Neural progenitor cell (in vitro differentiated cells): ENCODE data around the gene MMP27.

Experiments used
- EZH2 ChIP-seq: fragments of 200-600 bp; sonication (generic); IDR thresholded peaks from 2 replicates; pipeline ENCODE4 v1.6.1; 2017; ENCODE audit warnings: antibody characterized with exemption, mild to moderate bottlenecking, moderate library complexity
- EZH2phosphoT487 ChIP-seq: fragments of 200-600 bp; sonication (generic); IDR thresholded peaks from 2 replicates; pipeline ENCODE4 v1.6.1; 2017; ENCODE audit warnings: antibody characterized with exemption
- TF ChIP-seq, protein P1 (sequence below): fragments of 200-600 bp; sonication (generic); IDR thresholded peaks from 2 replicates; pipeline ENCODE4 v1.5.1; 2017; ENCODE audit warnings: antibody characterized with exemption, mild to moderate bottlenecking

GRCh38 chr11:102734650-102735049, 29.1 kb upstream of the MMP27 start:
- TF ChIP-seq, protein P1, sequence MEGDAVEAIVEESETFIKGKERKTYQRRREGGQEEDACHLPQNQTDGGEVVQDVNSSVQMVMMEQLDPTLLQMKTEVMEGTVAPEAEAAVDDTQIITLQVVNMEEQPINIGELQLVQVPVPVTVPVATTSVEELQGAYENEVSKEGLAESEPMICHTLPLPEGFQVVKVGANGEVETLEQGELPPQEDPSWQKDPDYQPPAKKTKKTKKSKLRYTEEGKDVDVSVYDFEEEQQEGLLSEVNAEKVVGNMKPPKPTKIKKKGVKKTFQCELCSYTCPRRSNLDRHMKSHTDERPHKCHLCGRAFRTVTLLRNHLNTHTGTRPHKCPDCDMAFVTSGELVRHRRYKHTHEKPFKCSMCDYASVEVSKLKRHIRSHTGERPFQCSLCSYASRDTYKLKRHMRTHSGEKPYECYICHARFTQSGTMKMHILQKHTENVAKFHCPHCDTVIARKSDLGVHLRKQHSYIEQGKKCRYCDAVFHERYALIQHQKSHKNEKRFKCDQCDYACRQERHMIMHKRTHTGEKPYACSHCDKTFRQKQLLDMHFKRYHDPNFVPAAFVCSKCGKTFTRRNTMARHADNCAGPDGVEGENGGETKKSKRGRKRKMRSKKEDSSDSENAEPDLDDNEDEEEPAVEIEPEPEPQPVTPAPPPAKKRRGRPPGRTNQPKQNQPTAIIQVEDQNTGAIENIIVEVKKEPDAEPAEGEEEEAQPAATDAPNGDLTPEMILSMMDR, result no peak
- TF ChIP-seq EZH2phosphoT487 (no peak), EZH2 (no peak)
